Central memory CD4-positive, alpha-beta T cell (primary cell): ENCODE measurements around the gene BCL2A1.
"Not testable (repeated sequence)": the region's sequence is repeated elsewhere in the genome, so short reads cannot be mapped to it uniquely, and the experiment has no call there.

Source experiments
- DNase-seq: peaks from one replicate; pipeline ENCODE4 v3.0.0; 2022

The BCL2A1 gene

DNA sequence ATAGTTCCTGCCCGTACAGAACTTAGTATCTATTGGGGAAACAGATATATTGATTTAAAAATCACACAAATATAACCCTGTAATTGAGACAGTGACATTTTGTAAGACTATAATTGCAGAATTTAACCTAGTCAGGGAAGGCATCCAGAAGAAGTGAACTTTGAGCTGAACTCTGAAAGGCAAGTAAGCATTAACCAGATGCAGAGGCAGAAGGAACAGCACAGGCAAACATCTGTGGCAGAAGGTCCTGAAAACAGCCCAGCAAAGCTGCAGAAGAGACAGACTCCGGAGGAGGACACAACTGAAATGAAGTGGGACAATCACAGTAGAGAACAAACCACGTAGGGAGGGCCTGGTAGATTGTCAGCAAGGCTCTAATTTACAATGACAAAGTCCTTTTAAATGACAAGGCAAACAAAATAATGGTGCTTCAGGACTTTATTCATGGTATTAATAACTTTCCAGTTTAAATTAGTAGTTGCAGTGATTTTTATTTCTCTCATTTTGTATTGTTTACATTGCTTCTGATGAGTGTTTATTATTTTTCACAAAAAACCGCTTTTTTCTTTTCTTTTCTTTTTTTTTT lies 14.5 kb downstream of the BCL2A1 start:
- DNase-seq, result no peak

DNA sequence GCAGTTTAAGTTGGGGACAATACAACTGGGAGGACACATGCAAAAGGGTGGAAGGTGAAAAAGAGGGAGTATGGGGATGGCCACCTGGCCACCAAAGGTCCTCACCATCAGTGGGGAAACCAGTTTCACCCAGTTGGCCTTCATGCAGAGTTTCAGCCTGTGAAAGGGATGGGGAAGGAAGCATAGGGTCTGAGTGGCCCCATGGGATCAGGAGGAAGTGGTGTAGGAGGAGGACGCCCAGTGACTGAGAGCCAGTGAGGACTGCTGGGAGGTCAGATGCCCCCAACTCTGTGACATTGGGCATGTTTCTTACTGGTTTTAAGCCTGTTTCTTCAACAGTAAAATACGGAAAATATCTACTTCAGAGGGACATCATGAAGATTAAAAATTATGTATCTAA lies 16.3 kb downstream of the BCL2A1 start:
- DNase-seq, result no peak

DNA sequence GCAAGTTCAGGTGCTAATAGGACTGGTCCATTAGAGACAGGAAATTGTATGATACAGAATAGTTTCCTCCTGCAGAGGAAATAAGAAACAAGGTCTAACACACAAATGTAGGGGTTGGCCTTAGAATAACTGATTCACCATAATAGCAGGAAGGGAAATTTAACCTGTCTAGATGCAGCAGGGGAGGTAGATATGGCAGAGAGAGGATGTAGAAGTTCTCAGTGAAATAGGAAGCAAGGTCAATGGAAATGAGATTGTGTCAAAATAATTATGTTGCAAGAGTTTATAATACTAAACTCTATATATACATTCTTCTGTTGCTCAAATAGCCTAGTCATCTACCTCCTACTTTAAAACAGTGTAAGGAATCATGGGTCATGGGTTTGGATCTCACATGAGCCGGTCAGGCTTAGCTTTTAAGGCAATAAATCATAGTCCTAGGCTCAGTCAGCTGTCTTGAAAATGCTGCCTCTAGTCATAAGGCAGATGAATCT lies 17.0 kb downstream of the BCL2A1 start:
- no peak for DNase-seq

DNA sequence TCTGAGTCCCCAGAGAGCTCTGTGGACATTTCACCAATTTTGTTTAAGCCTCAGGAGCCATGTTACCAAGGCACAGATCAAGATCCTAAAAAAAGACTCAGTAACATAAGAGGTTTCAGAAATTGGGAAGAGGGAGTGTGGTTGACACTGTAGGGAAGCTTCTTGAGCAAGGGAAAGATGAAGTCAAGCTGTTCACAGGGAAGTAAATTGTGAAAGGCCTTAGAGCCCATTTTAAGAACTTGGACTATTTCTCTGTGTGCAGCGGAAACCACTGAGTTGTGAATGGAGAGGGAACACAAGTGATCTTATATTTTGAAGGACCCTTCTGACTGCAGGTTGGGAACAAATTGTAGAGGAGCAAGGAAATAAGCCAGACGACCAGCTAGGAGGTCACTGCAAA lies 18.7 kb downstream of the BCL2A1 start:
- DNase-seq, result no peak

DNA sequence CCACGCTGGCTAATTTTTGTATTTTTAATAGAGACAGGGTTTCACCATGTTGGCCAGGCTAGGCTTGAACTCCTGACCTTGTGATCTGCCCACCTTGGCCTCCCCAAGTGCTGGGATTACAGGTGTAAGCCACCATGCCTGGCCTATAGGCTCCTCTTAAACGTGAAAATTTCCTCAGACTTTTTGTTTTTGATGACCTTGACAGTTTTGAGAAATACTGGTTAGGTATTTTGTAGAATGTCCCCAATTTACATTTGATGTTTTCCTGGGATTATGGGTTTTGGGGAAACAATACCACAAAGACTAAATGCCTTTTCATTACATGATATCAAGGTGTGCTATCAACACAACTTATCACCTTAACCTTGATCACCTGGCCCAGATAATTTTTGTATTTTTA lies 20.7 kb downstream of the BCL2A1 start:
- DNase-seq, result no peak

- no peak for DNase-seq
Measured at GRCh38 chr15:79948761-79949160, 22.2 kb downstream of the BCL2A1 start.

GRCh38 chr15:79948095-79948695 lies 22.8 kb downstream of the BCL2A1 start:
- no peak for DNase-seq

DNA sequence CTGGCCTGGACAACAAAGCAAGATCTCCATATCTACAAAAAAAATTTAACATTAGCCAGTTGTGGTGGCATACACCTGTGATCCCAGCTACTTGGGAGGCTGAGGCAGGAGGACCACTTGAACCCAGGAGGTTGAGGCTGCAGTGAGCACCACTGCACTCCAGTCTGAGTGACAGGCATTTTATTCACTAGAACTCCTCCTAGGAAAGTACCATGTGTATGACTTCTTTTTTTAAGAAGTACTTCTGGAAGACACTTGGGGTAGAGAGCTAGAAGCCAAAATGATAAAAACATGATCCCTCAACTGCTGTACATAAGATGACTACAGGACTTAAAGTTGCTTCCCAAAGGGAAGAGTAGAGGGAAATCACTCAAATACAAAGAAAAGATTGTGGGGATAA lies 24.0 kb downstream of the BCL2A1 start:
- no peak for DNase-seq

- no peak for DNase-seq
Measured at GRCh38 chr15:79944622-79945021, 26.4 kb downstream of the BCL2A1 start.

DNA sequence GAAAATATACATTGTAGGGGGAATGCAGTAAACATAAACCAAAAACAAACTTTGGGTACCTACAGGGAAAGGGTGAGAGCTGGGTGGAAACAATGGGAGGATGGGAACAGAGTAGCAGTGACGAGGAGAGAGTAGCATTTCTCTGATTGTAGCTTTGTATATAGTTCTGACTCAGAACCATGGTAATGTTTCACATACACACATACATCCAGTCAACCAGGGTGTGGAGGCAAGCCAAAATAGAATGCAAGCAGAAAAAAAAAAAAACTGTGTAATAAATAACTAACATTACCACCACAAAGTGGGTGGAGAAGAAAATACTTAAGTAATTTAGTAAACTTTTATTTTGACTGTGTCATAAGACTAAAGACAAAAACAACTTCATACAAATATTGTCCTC lies 27.2 kb downstream of the BCL2A1 start:
- no peak for DNase-seq

DNA sequence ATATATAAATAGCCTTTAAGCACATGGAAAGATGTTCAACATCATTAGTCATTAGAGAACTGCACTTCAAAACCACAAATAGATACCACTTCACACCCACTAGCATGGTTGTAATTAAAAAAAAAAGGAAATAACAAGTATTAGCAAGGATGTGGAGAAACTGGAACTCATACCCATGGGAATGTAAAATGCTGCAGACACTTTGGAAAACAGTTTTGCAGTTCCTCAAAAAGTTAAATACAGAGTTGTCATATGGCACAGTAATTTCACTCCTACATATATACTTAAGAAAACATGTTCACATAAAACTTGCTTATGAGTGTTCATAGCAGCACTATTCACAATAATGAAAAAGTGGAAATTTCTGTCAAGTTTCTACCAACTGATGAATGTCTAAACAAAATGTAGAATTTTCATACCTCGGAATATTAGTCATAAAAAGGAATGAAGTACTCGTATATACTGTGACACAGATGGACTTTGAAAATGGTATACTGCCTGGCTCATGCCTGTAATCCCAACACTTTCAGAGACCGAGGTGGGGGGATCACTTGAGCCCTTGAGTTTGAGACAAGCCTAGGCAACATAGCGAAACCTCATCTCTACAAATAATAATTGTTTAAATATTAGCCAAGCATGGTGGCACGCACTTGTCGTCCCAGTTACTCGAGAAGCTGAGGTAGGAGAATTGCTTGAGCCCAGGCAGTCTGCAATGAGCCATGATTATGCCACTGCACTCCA lies 28.1 kb downstream of the BCL2A1 start:
- no peak for DNase-seq

DNA sequence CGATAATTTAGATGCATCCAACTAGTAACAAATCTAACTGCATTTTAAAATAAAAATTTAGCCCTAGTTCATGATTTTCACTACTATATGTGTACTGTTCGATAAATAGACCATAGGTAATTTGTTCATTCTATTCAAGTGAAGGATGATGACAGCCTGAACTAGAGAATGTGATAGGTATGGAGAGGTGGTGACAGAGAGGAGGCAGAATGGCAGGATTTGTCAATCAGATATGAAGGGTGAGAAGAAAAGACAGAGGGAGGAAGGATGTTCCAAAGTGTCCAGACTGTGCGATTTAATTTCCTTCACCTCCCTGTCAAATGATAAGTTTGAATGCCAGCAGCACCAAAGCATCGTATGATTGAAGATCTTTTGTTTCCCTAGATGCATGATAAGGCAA lies 31.6 kb downstream of the BCL2A1 start:
- no peak for DNase-seq

DNA sequence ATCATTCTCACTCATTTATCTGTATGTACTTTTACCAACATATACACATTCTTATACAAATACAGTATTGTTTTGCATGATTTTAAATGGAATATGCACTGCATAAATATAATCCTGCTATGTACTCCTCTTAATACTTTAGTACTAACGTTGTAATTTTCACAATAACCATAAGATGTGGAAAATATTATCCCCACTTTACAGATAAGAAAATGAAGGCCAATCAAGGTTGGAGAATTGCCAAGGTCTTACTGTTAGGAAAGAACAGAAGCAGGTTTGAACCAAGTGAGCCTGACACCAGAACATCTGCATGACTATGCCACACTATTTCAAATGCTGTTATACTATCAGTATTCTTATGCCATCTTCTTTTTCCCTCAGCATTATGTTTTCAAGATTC lies 32.9 kb downstream of the BCL2A1 start:
- DNase-seq, result no peak

GRCh38 chr15:79935556-79936201 lies 35.3 kb downstream of the BCL2A1 start:
- not testable (repeated sequence) for DNase-seq

DNA sequence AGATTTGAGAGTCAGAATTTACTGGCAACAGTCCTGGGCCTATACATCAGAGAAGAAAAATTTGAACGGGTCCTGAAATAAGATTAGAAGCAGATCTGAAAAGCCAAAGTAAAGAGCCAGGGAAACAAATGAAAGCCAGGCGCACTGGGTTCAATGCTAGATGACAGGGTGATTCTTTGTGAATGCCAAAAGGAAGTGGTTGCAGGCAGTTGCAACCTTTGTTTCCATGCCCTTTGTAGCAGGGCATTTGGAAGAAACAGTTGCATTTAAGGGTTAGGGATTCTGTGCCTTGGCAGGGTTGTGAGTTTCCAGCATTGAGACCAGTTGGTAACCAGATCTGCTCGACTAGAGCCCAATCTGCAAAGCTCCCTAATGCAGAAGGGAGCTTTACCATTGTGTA lies 37.8 kb downstream of the BCL2A1 start:
- no peak for DNase-seq

GRCh38 chr15:79932447-79932846 lies 38.5 kb downstream of the BCL2A1 start:
- DNase-seq, result no peak

- DNase-seq, result no peak
Measured at GRCh38 chr15:79930516-79930915, 40.5 kb downstream of the BCL2A1 start.

- DNase-seq, result no peak
Measured at GRCh38 chr15:79929412-79929811, 41.6 kb downstream of the BCL2A1 start.

- DNase-seq, result not testable (repeated sequence)
Measured at GRCh38 chr15:79926116-79926515, 44.9 kb downstream of the BCL2A1 start.

DNA sequence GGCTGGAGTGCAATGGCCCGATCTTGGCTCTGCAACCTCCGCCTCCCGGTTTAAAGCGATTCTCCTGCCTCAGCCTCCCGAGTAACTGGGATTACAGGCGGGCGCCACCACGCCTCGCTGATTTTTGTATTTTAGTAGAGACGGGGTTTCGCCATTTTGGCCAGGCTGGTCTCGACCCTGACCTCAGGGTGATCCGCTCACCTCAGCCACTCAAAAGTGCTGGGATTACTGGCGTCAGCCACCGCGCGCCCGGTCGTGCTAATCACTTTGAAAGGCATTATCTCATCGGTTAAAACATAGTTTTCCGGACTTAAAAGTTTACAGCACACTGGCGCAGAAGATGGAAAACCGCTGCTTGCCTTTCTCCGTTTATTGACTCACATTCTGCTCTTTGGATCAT lies 46.6 kb downstream of the BCL2A1 start:
- no peak for DNase-seq

- peak; percentile 98 for DNase-seq
Measured at GRCh38 chr15:79923515-79924169, 47.4 kb downstream of the BCL2A1 start.

DNA sequence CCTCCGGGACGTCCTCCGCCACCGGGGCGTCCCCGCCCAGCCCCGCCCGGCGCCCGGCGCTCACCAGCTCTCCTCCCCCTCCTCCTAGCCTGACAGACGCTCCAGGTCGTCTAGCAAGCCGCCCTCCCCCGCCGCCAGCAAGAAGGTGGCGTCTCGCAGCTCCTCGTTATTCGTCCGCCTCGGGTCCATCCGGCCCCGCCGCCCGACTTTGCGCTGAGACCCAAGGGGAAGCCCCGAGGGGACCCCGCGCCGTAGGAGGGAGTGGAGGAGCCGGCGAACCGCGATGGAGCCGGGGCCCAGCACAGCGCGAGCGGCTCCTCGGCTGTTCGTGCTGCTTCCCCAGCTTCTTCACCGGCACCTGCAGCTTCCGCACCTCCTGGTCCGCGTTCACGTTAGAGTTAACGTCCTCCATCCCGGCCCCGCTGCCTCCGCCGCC lies 47.9 kb downstream of the BCL2A1 start:
- DNase-seq, result peak; percentile 67

- DNase-seq, result no peak
Measured at GRCh38 chr15:79922512-79923078, 48.4 kb downstream of the BCL2A1 start.
